Cardiac muscle cell (in vitro differentiated cells and primary cell): Measurements from ENCODE around the gene CEP131. TPM values are rescaled to one million over a fixed set of nuclear protein-coding genes. Genes with fewer than 3 reads are reported as not detected.
A peak's percentile ranks its signal among the peaks of the same experiment; 100 is the strongest.

ENCODE experiments used
- DNase-seq, 2 donors: peaks; one replicate each; pipeline versions ENCODE4 v3.0.0 to v3.0.0-alpha.2; 2010 to 2017; ENCODE audit warnings: low read depth in 1 of 2, low spot score in 1 of 2
- H3K27ac ChIP-seq: fragments of 200-600 bp; sonication (generic); 2 replicates; pipeline ENCODE4 v1.5.1; 2016
- H3K27me3 ChIP-seq: fragments of 200-600 bp; sonication (generic); 2 replicates; pipeline ENCODE4 v1.6.0; 2016; ENCODE audit warnings: control low read depth
- H3K36me3 ChIP-seq: fragments of 200-600 bp; sonication (generic); 2 replicates; pipeline ENCODE4 v1.5.1; 2016; ENCODE audit warnings: control low read depth
- H3K4me1 ChIP-seq: fragments of 200-600 bp; sonication (generic); 2 replicates; pipeline ENCODE4 v1.8.1; 2017; ENCODE audit warnings: low read depth, mild to moderate bottlenecking, mixed run types
- H3K4me3 ChIP-seq: fragments of 200-600 bp; sonication (generic); 2 replicates; pipeline ENCODE4 v1.5.1; 2016; ENCODE audit warnings: mild to moderate bottlenecking
- H3K9me3 ChIP-seq: fragments of 200-600 bp; sonication (generic); 2 replicates; pipeline ENCODE4 v1.5.1; 2017; ENCODE audit warnings: low read depth, mild to moderate bottlenecking, control low read depth
- polyA plus RNA-seq: library from polyadenylated mRNA; unstranded; fragments of >200 nt; fragmentation: Nextera tagmentation; extraction: Ambion mirVana; gene quantifications from 2 replicates; pipeline ENCODE4 v1.2.1, GENCODE V29; 2016
- total RNA-seq: library from RNA; depleted of rRNA; stranded (reverse); fragments of >200 nt; gene quantifications from 2 replicates; pipeline ENCODE4 v1.2.3, GENCODE V29; 2016
- TF ChIP-seq, protein P1 (sequence below): IDR thresholded peaks from 2 replicates; pipeline ENCODE4 v1.5.1; 2012; ENCODE audit warnings: low read depth, mild to moderate bottlenecking, low read length

Gene CEP131
- total and polyA plus RNA-seq, 2 experiments from 2014 or later, result 29.2 to 37.0 TPM

DNA sequence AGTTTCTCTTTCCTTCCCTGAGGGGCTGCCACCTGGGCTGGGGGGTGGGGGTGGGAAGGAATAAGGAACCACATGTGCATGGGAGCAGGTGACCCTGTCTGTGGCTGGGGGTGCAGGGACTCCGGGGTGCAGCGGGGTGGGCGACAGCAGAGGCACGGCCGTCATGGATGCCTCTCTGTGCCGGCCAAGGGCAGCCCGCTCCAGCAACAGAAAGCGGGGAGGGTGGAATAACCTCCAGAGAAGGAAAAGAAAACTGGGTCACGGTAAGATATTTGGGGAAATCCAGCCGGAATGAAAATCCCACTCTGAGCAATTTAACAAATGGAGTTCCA, 20.5 kb upstream of the CEP131 start:
- Histone ChIP-seq H3K9me3 (no peaks in the 10 kb centered on the region), H3K4me1 (no peaks in the 10 kb centered on the region), H3K36me3 (no peaks in the 10 kb centered on the region), H3K4me3 (no peak overlapping the region), H3K27me3 (no peaks in the 10 kb centered on the region), H3K27ac (no peak overlapping the region)
- TF ChIP-seq, protein P1, sequence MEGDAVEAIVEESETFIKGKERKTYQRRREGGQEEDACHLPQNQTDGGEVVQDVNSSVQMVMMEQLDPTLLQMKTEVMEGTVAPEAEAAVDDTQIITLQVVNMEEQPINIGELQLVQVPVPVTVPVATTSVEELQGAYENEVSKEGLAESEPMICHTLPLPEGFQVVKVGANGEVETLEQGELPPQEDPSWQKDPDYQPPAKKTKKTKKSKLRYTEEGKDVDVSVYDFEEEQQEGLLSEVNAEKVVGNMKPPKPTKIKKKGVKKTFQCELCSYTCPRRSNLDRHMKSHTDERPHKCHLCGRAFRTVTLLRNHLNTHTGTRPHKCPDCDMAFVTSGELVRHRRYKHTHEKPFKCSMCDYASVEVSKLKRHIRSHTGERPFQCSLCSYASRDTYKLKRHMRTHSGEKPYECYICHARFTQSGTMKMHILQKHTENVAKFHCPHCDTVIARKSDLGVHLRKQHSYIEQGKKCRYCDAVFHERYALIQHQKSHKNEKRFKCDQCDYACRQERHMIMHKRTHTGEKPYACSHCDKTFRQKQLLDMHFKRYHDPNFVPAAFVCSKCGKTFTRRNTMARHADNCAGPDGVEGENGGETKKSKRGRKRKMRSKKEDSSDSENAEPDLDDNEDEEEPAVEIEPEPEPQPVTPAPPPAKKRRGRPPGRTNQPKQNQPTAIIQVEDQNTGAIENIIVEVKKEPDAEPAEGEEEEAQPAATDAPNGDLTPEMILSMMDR, result no peak
- DNase-seq, result no peak

DNA sequence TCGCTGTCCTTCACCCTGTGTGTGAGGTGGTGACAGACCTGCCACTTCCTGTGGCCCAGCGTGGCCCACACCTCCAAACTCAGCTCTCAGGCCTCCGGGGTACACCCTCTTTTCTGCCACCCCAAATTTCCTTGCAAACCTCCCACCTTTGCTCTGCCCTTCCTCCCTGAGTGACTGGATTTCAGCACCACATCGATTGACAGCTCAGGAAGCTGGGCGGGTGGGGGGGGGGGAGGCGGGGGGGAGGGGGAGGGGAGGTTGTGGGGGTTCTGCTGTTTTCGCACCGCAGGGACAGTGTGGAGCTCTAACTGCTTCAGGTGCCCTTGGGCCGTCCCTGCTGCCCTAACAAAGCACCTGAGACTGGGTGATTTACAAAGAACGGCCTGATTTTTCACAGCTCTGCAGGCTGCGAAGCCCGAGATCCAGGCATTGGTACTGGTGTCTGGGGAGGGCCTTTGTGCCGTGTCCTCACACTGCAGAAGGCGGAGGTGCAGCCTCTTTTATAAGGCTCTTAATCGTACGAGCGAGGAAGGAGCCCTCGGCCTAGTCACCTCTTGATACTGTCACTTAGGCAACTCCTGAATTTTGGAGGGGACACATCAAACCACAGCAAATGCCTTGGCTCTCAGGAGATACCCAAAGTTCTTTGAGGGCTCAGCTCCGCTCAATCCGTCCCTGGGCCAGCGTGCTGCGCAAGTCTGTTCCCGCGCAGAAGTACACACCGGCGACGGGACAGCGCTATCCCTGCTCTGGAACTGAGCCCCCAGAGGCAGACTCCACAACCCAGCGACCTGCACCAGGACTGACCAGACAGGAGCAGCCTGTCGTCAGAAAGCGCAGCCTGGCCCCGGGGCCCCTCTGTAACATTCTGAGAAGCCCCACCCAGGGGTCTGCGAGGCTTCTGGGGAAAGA, 19.9 kb upstream of the CEP131 start:
- TF ChIP-seq, protein P1, result no peak
- H3K27me3 ChIP-seq, result no peaks in the 10 kb centered on the region
- peaks cover 6% of the 10 kb centered on the region for H3K4me1 ChIP-seq
- H3K36me3 ChIP-seq, result no peaks in the 10 kb centered on the region
- no peaks in the 10 kb centered on the region for H3K9me3 ChIP-seq
- DNase-seq, result no peak
- H3K4me3 ChIP-seq, result no peak overlapping the region
- no peak overlapping the region for H3K27ac ChIP-seq

DNA sequence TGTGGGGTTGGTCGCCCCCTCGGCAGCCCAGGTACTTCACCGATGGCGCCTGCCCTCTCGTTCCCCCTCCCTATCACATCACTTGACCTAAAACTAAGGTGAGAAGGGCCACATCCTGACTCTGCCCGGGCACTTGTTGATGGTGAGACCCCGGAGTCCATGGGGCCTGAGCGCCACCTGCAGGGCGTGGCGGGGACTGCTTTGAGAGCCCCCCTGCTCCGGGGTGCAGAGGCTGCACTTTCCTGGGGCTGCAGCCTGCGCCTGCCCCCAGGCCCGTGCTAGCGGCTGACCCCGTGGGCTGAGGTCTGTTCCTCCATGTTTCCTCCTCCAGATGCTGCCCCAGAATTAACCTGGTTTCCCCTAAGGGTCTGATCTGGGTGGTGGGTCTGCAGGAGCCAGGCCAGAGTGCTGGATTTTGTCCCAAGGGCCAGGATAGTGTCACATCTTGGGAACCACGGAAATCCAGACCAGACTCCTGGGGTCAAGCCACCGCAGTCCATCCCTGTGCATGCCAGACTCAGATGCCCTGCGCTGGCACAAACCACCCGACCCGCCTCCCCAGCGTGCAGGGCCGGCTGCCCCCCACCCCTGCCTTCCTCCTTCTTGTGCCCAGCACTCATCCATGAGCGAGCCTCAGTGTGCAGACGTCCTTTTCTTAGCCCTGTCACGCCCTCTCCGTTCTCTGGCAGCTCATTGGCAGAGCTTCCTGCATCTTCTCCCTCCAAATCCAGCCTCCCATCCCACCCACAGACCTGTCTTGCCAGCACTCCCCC, 19.1 kb upstream of the CEP131 start:
- peaks cover 8% of the 10 kb centered on the region for H3K4me1 ChIP-seq
- H3K27ac ChIP-seq, result no peak overlapping the region
- TF ChIP-seq, protein P1, result peak; percentile 65
- H3K4me3 ChIP-seq, result no peak overlapping the region
- no peaks in the 10 kb centered on the region for H3K36me3 ChIP-seq
- no peaks in the 10 kb centered on the region for H3K27me3 ChIP-seq
- peak; percentile 48 to 72 for DNase-seq
- H3K9me3 ChIP-seq, result no peaks in the 10 kb centered on the region

DNA sequence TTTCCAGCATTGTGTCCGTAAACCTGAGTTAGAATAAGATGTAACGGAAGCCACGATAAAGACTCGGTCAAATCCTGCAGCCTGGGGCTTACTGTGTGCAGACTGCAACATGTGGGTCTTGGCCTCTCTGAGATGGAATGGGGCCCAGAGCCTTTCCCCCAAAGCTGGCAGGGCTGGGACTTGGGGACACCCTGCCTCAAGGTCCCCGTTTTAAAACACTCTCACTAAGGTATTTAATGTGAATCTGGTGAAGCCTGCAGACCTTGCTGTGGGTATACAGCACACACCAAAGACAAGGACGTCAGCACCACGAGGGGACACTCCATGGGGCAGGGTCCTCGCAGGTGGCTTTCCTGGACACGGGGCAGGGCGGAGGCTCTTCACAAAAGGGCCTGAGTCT, 18.4 kb upstream of the CEP131 start:
- no peaks in the 10 kb centered on the region for H3K36me3 ChIP-seq
- H3K4me3 ChIP-seq, result no peak overlapping the region
- no peak for DNase-seq
- no peak overlapping the region for H3K27ac ChIP-seq
- H3K4me1 ChIP-seq, result peaks cover 8% of the 10 kb centered on the region
- no peaks in the 10 kb centered on the region for H3K27me3 ChIP-seq
- H3K9me3 ChIP-seq, result no peaks in the 10 kb centered on the region
- TF ChIP-seq, protein P1, result no peak

DNA sequence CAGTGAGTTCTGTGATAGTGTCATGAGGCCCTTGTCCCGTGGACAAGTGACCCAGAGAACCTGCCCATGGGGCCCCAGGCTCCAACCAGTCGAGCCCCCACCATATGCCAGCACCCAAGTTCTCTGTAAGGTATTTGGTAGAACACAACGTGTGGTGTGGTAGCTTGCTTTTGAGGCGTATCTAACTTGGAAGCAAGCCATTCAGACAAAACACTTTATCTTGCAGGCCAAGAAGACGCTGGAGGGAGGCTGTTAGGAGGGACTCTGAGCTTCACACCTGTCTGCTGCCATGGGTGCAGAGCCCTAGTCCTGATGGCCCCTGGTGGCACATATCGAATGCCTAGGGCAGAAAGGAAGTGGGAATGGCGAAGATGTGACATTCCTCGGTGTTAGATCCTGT, 18.0 kb upstream of the CEP131 start:
- Histone ChIP-seq H3K9me3 (no peaks in the 10 kb centered on the region), H3K4me3 (no peak overlapping the region), H3K27me3 (no peaks in the 10 kb centered on the region), H3K27ac (no peak overlapping the region), H3K36me3 (no peaks in the 10 kb centered on the region), H3K4me1 (peaks cover 8% of the 10 kb centered on the region)
- DNase-seq, result no peak
- TF ChIP-seq, protein P1, result no peak
